NCI-H345 treated with DMSO at 0.1 percent for 48 hours (cell line): ENCODE data around the gene ARHGEF17.

Source experiments
- DNase-seq: peaks from one replicate; lab custom pipeline; 2025; ENCODE audit not compliant: unreplicated experiment; lab: John Stamatoyannopoulos, UW

Gene ARHGEF17

DNA sequence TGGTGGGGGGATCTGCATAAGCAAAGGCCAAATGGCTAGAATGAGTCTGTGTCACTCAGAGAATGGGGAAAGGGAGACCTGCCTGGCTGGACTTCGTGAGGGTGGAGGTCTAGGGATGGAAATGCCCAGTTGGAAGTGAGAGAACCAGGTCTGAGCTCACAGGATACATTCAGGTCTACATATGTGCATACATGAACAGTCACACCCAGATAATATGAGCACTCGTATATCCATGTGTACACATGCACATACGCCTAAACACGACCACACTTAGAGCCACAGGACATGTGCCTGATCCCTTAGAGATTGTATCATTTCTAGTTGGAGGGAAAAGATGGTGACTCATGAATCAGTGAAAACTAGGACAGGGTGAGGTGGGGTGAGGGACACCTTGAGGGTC is 47.0 kb downstream of the ARHGEF17 start:
- DNase-seq, result no peak

GRCh38 chr11:73356979-73357860 is 49.1 kb downstream of the ARHGEF17 start:
- no peak for DNase-seq

GRCh38 chr11:73358071-73358470 is 50.0 kb downstream of the ARHGEF17 start:
- DNase-seq, result no peak

GRCh38 chr11:73359341-73359740 is 51.3 kb downstream of the ARHGEF17 start:
- DNase-seq, result no peak

DNA sequence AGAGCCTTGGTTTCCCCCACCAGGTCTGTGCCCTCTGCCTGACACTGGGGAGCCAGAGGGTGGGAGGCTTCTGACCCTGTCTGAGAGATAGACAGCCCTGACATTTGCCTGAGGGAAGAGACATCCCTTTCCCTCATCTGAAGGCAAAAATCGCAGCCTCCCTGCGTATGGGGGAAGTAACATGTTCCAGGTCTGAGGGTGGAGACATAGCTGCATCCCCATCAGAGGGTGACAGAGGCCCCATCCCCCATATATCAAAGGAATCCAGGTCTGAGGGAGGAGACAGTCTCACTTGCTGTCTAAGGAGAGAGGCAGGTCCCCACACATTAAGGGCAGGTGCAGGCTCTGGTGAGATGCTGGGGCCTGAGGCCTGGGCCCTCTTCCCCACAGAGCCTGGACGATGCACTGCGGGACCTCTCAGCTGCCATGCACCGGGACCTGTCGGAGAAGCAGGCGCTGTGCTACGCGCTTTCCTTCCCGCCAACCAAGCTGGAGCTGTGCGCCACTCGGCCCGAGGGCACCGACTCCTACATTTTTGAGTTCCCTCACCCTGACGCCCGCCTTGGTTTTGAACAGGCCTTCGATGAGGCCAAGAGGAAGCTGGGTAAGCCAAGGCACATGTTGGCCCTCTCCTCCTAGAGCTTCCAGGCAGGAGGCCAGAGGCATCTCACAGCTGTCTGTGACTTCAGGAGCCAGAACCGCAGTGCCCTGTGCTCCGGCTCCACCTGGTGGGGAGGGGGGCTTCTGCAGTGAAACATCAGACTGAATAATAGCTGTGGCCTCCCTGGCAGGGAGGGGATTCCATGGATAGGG is 52.1 kb downstream of the ARHGEF17 start:
- DNase-seq, result no peak

DNA sequence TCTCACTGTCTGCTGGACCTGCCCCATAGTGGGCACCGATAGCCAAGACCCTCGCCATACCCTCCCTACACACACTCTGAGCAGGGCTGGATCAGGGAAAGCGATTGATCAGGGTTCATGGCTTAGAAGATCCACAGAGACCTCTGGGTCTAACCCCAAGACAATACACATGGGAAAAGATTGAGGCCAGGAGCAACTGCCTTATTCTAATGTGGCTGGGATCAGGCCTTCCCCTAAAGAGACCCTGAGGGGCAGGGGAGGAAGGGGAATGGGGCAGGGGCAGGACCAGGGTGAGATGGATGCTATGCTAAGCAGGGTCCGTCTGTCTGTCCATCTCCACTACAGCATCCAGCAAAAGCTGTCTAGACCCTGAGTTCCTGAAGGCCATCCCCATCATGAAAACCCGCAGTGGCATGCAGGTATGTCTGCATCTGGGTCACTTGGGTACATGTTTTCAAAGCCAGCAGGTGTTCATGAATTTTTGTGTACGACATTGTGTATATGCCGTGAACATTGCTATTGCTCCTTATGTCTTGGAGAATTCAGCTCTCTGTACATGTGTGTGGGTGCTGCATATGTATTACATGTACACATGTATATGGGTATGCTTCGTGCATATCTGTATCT is 52.8 kb downstream of the ARHGEF17 start:
- DNase-seq, result no peak

DNA sequence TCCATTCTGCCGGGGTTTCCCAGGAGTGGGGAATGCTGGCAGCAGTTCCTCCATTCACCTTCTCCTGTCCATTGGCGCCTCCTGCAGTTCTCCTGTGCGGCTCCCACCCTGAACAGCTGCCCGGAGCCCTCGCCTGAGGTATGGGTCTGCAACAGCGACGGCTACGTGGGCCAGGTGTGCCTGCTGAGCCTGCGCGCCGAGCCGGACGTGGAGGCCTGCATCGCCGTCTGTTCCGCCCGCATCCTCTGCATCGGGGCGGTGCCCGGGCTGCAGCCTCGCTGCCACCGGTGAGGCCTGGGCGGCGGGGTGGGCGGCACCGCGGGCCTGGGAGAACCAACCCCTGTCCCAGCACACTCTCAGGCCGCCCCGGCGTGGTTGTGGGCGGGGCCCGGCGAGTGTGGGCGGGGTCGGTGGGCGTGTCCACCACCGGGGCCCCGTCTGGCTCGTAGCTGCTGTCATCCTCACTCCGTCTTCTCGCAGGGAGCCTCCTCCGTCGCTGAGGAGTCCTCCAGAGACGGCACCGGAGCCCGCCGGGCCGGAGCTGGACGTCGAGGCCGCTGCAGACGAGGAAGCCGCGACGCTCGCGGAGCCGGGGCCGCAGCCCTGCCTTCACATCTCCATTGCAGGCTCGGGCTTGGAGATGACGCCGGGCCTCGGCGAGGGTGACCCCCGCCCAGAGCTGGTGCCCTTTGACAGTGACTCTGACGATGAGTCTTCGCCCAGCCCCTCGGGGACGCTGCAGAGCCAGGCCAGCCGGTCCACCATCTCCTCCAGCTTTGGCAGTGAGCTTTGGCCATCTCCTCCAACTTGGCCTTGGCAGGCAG is 54.1 kb downstream of the ARHGEF17 start:
- DNase-seq, result no peak

DNA sequence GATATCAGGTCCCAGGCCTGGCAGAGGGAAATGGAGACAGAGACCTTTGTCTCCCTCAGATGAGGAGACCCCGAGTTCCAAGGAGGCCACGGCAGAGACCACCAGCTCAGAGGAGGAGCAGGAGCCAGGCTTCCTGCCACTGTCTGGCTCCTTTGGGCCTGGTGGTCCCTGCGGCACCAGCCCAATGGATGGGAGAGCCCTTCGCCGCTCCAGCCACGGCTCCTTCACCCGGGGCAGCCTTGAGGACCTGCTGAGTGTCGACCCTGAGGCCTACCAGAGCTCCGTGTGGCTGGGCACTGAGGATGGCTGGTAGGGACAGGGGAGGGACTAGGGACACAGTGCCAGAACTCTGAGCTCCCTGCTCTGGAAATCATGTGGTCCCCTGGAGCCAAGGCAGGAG is 55.1 kb downstream of the ARHGEF17 start:
- DNase-seq, result no peak

DNA sequence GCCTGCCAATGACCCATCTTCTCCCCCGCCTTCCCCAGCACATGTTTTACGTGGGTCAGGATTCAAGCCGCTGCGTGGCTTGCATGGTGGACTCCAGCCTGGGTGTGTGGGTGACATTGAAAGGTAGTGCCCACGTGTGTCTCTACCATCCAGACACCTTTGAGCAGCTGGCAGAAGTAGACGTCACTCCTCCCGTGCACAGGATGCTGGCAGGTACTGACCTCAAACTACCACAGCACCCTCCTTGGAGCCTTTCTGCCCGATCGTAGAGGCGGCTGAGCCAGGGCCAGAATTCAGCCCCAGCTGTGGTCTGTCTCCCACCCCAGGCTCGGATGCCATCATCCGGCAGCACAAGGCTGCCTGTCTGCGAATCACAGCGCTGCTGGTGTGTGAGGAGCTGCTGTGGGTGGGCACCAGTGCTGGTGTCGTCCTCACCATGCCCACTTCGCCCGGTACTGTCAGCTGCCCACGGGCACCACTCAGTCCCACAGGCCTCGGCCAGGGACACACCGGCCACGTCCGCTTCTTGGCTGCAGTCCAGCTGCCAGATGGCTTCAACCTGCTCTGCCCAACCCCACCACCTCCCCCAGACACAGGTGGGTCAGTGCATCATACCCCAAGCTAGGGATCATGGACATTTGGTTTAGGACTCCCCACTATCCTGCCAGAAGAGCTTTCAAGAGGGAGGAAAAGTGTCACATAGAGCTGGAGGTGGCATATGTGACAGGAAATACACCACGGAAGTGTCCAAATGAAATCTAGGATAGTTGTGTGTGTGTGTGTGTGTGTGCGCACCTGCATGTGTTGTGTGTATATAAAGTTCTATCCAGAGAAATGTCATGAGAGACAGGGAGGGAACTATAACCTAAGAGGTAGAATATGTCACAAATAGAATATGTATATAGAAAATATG is 57.5 kb downstream of the ARHGEF17 start:
- DNase-seq, result no peak

GRCh38 chr11:73366265-73366610 is 58.2 kb downstream of the ARHGEF17 start:
- no peak for DNase-seq

DNA sequence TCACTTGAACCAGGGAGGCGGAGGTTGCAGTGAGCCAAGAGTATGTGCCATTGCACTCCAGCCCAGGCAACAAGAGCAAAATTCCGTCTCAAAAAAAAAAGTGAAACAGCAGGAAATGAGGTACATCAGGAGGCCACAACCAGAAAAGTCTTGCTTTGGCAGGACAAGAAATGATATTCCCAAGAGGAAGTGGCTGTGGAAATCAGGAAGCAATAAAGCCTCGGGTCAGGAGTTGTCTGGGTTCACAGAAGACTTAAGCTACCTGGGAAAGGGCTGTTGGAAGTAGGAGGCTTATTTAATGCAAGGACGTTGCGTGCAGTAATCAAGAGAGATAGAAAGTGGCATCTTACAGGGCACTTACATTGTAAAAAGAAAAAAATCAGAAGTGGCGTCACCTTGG is 58.9 kb downstream of the ARHGEF17 start:
- no peak for DNase-seq

- no peak for DNase-seq
These were observed 59.5 kb downstream of the ARHGEF17 start for GRCh38 chr11:73367482-73368024.

DNA sequence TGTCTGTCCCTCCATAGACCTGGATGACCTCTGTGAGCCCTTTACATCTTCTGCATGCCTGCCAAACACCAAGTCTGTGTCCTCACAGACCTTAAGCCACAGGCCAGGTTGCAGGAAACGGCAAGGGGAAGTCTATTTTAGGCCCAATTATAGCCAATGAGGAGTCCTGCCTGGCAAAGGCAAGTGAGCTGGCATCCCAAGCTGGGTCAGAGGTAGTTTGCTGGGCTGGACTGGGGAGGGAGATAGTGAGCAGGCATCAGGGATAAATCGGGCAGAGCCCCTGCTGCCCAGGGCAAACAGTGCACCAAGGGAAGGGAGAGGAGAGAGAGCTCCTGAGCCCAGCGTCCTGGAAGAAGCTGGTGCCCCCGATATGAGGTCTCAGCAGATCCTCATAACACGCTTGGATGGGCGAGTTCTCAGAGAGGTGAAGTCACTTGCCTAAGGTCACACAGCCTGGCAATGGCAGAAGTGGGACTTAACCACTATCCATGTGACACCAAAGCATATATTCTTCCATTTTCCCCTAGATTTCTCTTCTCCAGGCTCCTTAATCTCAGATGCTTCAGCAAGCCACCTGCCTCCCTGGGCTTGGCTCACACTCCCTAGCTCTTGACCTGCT is 64.4 kb downstream of the ARHGEF17 start:
- DNase-seq, result no peak

DNA sequence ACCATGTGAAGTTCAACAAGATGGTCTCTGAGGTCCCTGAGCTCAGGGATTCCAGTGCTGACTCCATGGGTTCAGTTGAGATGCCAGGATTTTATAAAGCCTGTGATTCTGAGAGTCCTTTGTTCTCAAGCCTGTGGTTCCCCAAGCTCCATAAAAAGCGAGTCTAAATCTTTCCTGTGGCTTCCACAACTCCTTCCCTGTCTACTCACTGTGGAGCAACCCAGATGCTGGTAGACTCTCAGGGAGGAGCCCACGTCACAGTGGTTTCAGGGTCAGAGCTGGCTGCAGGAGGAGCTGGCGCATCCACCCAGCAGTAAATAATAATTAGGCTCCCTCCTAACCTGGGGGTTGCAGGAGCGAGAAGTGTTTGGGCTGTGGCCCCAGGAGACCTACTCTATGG is 66.1 kb downstream of the ARHGEF17 start:
- no peak for DNase-seq

GRCh38 chr11:73375830-73376159 is 67.7 kb downstream of the ARHGEF17 start:
- DNase-seq, result no peak

- DNase-seq, result peak; percentile 71
These were observed 68.2 kb downstream of the ARHGEF17 start, which contains the start of gene RELT for GRCh38 chr11:73376160-73376802. RELT (plus strand) TSS chr11:73376399; CDS start chr11:73389137, 12,738 bp downstream.

DNA sequence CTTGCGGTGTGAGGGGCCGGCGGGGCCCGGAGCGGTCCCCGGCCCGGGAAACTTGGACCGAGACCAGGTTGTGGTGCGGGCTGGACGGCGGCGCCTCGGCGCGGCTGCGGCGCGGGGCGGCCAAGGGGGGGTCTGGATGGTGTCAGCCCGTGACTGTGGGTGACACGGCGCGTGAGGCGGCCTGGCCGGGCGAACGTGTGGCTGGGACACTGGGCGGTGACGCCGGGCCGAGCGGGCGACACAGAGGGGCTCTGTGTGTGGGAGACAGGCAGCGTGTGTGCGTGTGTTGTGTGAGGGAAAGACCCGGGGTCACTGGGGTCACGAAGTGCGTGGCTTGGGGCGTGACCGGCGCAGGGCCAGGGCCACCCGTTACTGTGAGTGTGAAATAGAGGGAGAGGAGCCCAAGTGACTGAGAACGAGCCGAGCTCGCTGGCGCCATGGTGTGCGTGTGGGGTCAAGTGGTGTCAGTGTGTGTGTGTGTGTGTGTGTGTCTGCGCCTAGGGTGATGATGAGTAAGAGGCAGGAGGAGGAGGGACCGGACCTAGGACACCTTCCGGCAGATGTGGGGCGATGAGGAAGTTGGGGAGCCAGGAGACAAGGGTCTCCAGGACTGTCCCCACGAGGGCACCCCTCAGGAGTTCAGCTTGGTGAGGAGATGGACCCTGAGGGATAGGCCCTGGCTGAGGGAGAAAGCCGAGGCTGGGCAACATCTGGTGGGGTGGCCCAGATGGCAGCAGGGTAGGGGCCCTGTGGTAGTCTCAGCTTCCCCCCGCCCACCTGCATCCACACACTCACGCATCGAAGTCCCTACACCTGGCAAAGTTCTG is 68.9 kb downstream of the ARHGEF17 start:
- no peak for DNase-seq
